Stimulated activated CD4-positive, alpha-beta T cell treated with anti-CD3 and anti-CD28 coated beads, Interleukin-1b, Interleukin-23, amount 100 ng/mL, for 1 hour (primary cell): Measurements from ENCODE around the gene TAF11L13.

Experiments
- DNase-seq, 2 donors: peaks; one replicate each; pipeline ENCODE4 v3.0.0-alpha.2; 2020; ENCODE audit warnings: low read depth in 2 of 2

The TAF11L13 gene

DNA sequence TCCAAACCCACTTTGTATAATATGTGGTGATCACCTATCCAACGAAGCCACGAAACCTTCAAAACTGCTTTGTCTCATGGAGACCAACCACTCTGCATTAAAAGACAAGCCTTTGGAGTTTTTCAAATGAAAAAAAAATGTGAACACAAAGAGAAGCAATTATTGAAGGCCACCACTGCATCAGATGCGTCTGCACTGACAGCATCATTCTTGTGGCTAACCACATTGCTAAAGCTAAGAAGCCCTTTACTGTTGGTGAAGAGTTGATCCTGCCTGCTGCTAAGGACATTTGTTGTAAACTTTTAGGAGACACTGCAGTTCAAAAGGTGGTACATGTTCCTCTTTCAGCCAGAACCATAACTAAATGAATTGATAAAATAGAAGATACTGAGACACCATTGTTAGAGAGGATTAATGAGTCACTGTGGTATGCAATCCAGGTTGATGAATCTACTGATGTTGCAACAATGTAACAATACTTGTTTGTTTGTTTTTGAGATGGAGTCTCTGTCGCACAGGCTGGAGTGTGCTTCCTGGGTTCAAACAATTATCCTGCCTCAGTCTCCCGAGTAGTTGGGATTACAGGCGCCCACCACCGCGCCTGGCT is 47.8 kb downstream of the TAF11L13 start:
- DNase-seq: no peak

DNA sequence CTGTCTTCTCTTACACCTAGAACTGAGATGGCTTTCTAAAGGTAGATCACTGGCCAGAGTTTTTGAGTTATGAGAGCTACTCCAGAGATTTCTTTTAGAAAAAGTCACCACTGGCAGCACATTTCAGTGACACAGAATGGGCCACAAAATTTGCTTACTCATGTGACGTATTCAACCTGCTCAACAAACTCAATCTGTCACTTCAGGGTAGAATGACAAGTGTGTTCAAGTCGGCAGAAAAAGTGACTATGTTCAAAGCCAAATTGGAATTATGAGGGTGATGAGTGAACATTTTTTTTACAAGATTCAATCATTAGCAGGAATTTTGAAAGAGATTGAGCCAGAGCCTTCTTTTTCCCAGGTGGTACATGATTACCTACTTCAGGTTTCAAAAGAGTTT is 48.8 kb downstream of the TAF11L13 start:
- DNase-seq: no peak
